Measurements from ENCODE around the gene GP9. TPM values are rescaled to one million over a fixed set of nuclear protein-coding genes. Genes with fewer than 3 reads are reported as not detected.

The GP9 gene
- total and polyA plus RNA-seq, 4 donors, result 0.16 to 12.0 TPM; not detected in 2

- no peak for DNase-seq (ENCODE audit: low spot score)
- TF ChIP-seq HNF4A (conservative IDR thresholded peaks at IDR 0.05) (no peak), SP1 (IDR thresholded peaks at IDR 0.05) (no peak), JUND (IDR thresholded peaks at IDR 0.05) (no peak), EGR1 (IDR thresholded peaks at IDR 0.05; ENCODE audit: low read depth in 2 of 2) (no peak), FOXA2 (IDR thresholded peaks at IDR 0.05) (no peak), RAD21 (IDR thresholded peaks at IDR 0.05) (no peak), MAX (IDR thresholded peaks at IDR 0.05) (no peak), CTCF (IDR thresholded peaks at IDR 0.05; ENCODE audit: low read depth, low read length, missing input control) (no peak), YY1 (IDR thresholded peaks at IDR 0.05) (no peak), GABPA (IDR thresholded peaks at IDR 0.05 in 1 of 2, conservative IDR thresholded peaks at IDR 0.05 in 1 of 2) (no peak), ZBTB33 (IDR thresholded peaks at IDR 0.05) (no peak), NR2F2 (IDR thresholded peaks at IDR 0.05) (no peak), RXRA (IDR thresholded peaks at IDR 0.05) (no peak), ATF3 (IDR thresholded peaks at IDR 0.05) (no peak), FOXA1 (IDR thresholded peaks at IDR 0.05) (no peak), TAF1 (conservative IDR thresholded peaks at IDR 0.05) (no peak)
- TF ChIP-seq, protein P1, sequence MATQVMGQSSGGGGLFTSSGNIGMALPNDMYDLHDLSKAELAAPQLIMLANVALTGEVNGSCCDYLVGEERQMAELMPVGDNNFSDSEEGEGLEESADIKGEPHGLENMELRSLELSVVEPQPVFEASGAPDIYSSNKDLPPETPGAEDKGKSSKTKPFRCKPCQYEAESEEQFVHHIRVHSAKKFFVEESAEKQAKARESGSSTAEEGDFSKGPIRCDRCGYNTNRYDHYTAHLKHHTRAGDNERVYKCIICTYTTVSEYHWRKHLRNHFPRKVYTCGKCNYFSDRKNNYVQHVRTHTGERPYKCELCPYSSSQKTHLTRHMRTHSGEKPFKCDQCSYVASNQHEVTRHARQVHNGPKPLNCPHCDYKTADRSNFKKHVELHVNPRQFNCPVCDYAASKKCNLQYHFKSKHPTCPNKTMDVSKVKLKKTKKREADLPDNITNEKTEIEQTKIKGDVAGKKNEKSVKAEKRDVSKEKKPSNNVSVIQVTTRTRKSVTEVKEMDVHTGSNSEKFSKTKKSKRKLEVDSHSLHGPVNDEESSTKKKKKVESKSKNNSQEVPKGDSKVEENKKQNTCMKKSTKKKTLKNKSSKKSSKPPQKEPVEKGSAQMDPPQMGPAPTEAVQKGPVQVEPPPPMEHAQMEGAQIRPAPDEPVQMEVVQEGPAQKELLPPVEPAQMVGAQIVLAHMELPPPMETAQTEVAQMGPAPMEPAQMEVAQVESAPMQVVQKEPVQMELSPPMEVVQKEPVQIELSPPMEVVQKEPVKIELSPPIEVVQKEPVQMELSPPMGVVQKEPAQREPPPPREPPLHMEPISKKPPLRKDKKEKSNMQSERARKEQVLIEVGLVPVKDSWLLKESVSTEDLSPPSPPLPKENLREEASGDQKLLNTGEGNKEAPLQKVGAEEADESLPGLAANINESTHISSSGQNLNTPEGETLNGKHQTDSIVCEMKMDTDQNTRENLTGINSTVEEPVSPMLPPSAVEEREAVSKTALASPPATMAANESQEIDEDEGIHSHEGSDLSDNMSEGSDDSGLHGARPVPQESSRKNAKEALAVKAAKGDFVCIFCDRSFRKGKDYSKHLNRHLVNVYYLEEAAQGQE (IDR thresholded peaks at IDR 0.05), result no peak
- Histone ChIP-seq H3K36me3 (ENCODE audit: control insufficient read depth in 4 of 4, insufficient read depth in 3 of 4, low read depth in 1 of 4, low read length in 3 of 4) (no peaks in the 10 kb centered on the region), H3K27me3 (ENCODE audit: control insufficient read depth in 4 of 4, insufficient read depth in 4 of 4, low read length in 3 of 4) (no peaks in the 10 kb centered on the region), H3K4me1 (ENCODE audit: control insufficient read depth in 4 of 4, insufficient read depth in 4 of 4, low read length in 3 of 4) (peaks cover 2 to 8% (median 7%) of the 10 kb centered on the region in 4 donors), H3K9me3 (ENCODE audit: control insufficient read depth in 4 of 4, low read length in 3 of 4) (no peaks in the 10 kb centered on the region), H3K9ac (ENCODE audit: low read depth in 1 of 2, low read length in 2 of 2) (no peak overlapping the region), H3K27ac (ENCODE audit: low read depth in 1 of 2, low read length in 2 of 2) (no peak overlapping the region), H3K4me3 (ENCODE audit: low read depth in 1 of 3, low read length in 3 of 3) (no peak overlapping the region)
- 87% methylated on average over 10 of the region's 10 CpGs for WGBS
Observed at GRCh38 chr3:129063091-129063640, 2.6 kb downstream of the GP9 start.

Measured in liver (tissue), 9 donors.